HG03159 (cell line): ENCODE data around the gene ZNF574.

ENCODE experiments used
- ATAC-seq: cut with Tn5 transposase; IDR thresholded peaks from one replicate; pipeline ENCODE4 v1.9.1; 2021; ENCODE audit warnings: mild to moderate bottlenecking, moderate library complexity; ENCODE audit not compliant: unreplicated experiment

Gene ZNF574

GRCh38 chr19:42079886-42080763, 4.2 kb downstream of the ZNF574 start:
- no peak for ATAC-seq

- no peak for ATAC-seq
Observed at GRCh38 chr19:42080764-42081375, 4.9 kb downstream of the ZNF574 start.

- no peak for ATAC-seq
Observed at GRCh38 chr19:42081584-42082203, 5.7 kb downstream of the ZNF574 start.

GRCh38 chr19:42083537-42083936, 7.6 kb downstream of the ZNF574 start:
- ATAC-seq = no peak

GRCh38 chr19:42086188-42086736, 10.3 kb downstream of the ZNF574 start:
- no peak for ATAC-seq

- no peak for ATAC-seq
Observed at GRCh38 chr19:42086770-42087550, 11.0 kb downstream of the ZNF574 start.

GRCh38 chr19:42088471-42089190, 12.7 kb downstream of the ZNF574 start:
- ATAC-seq = no peak

- no peak for ATAC-seq
Observed at GRCh38 chr19:42089191-42089750, 13.3 kb downstream of the ZNF574 start.

- ATAC-seq = no peak
Observed at GRCh38 chr19:42089772-42090171, 13.8 kb downstream of the ZNF574 start.

- no peak for ATAC-seq
Observed at GRCh38 chr19:42090672-42091071, 14.7 kb downstream of the ZNF574 start.

- no peak for ATAC-seq
Observed at GRCh38 chr19:42091300-42091699, 15.3 kb downstream of the ZNF574 start.

GRCh38 chr19:42091742-42092141, 15.8 kb downstream of the ZNF574 start:
- ATAC-seq = no peak

GRCh38 chr19:42092350-42092749, 16.4 kb downstream of the ZNF574 start:
- no peak for ATAC-seq

- no peak for ATAC-seq
Observed at GRCh38 chr19:42093505-42093904, 17.5 kb downstream of the ZNF574 start.

GRCh38 chr19:42093926-42094325, 18.0 kb downstream of the ZNF574 start:
- ATAC-seq = no peak

- ATAC-seq = no peak
Observed at GRCh38 chr19:42095142-42095813, 19.3 kb downstream of the ZNF574 start.

- ATAC-seq = no peak
Observed at GRCh38 chr19:42095814-42096230, 19.9 kb downstream of the ZNF574 start.

GRCh38 chr19:42096255-42096837, 20.4 kb downstream of the ZNF574 start:
- no peak for ATAC-seq

GRCh38 chr19:42097461-42097860, 21.5 kb downstream of the ZNF574 start:
- no peak for ATAC-seq
